ENCODE results near the gene EFCAB8.

Gene EFCAB8

GRCh38 chr20:32858701-32859372 is at the start of gene EFCAB8:
EFCAB8 (plus strand) TSS chr20:32858923; CDS start chr20:32863793, 4,870 bp downstream.
- no peak for TF ChIP-seq JUND (IDR thresholded peaks at IDR 0.05; ENCODE audit: low read depth)
- in situ Hi-C loops (cut with HindIII; ENCODE audit: low pct_unique_long_range_greater_than_20kb, low sequenced_read_pairs) = no loop called here
- no peak for DNase-seq (ENCODE audit: low read depth in 1 of 2, low spot score in 1 of 2)

GRCh38 chr20:32809907-32810306 is 48.8 kb upstream of the EFCAB8 start:
- TF ChIP-seq JUND (IDR thresholded peaks at IDR 0.05; ENCODE audit: low read depth) = no peak
- DNase-seq (ENCODE audit: low read depth in 1 of 2, low spot score in 1 of 2) = no peak
- in situ Hi-C loops (cut with HindIII; ENCODE audit: low pct_unique_long_range_greater_than_20kb, low sequenced_read_pairs) = no loop called here

- TF ChIP-seq JUND (IDR thresholded peaks at IDR 0.05; ENCODE audit: low read depth) = no peak
- in situ Hi-C loops (cut with HindIII; ENCODE audit: low pct_unique_long_range_greater_than_20kb, low sequenced_read_pairs) = no loop called here
- no peak for DNase-seq (ENCODE audit: low read depth in 1 of 2, low spot score in 1 of 2)
Measured at GRCh38 chr20:32810941-32811340, 47.8 kb upstream of the EFCAB8 start.

GRCh38 chr20:32811886-32812285 is 46.8 kb upstream of the EFCAB8 start:
- no peak for DNase-seq (ENCODE audit: low read depth in 1 of 2, low spot score in 1 of 2)
- no peak for TF ChIP-seq JUND (IDR thresholded peaks at IDR 0.05; ENCODE audit: low read depth)
- in situ Hi-C loops (cut with HindIII; ENCODE audit: low pct_unique_long_range_greater_than_20kb, low sequenced_read_pairs) = no loop called here

- peak; percentile 46 to 47 for DNase-seq (ENCODE audit: low read depth in 1 of 2, low spot score in 1 of 2)
- in situ Hi-C loops (cut with HindIII; ENCODE audit: low pct_unique_long_range_greater_than_20kb, low sequenced_read_pairs) = no loop called here
- no peak for TF ChIP-seq JUND (IDR thresholded peaks at IDR 0.05; ENCODE audit: low read depth)
Measured at GRCh38 chr20:32819992-32820697, 38.6 kb upstream of the EFCAB8 start.

GRCh38 chr20:32820698-32821377 is 37.9 kb upstream of the EFCAB8 start:
- in situ Hi-C loops (cut with HindIII; ENCODE audit: low pct_unique_long_range_greater_than_20kb, low sequenced_read_pairs) = no loop called here
- DNase-seq (ENCODE audit: low read depth in 1 of 2, low spot score in 1 of 2) = no peak
- no peak for TF ChIP-seq JUND (IDR thresholded peaks at IDR 0.05; ENCODE audit: low read depth)

GRCh38 chr20:32822225-32822624 is 36.5 kb upstream of the EFCAB8 start:
- no peak for TF ChIP-seq JUND (IDR thresholded peaks at IDR 0.05; ENCODE audit: low read depth)
- in situ Hi-C loops (cut with HindIII; ENCODE audit: low pct_unique_long_range_greater_than_20kb, low sequenced_read_pairs) = no loop called here
- DNase-seq (ENCODE audit: low read depth in 1 of 2, low spot score in 1 of 2) = no peak

GRCh38 chr20:32823078-32823477 is 35.6 kb upstream of the EFCAB8 start:
- DNase-seq (ENCODE audit: low read depth in 1 of 2, low spot score in 1 of 2) = peak in 1 of 2 experiments; percentile 18
- no peak for TF ChIP-seq JUND (IDR thresholded peaks at IDR 0.05; ENCODE audit: low read depth)
- in situ Hi-C loops (cut with HindIII; ENCODE audit: low pct_unique_long_range_greater_than_20kb, low sequenced_read_pairs) = no loop called here

- no peak for DNase-seq (ENCODE audit: low read depth in 1 of 2, low spot score in 1 of 2)
- no peak for TF ChIP-seq JUND (IDR thresholded peaks at IDR 0.05; ENCODE audit: low read depth)
- in situ Hi-C loops (cut with HindIII; ENCODE audit: low pct_unique_long_range_greater_than_20kb, low sequenced_read_pairs) = no loop called here
Measured at GRCh38 chr20:32823737-32824588, 34.8 kb upstream of the EFCAB8 start.

- in situ Hi-C loops (cut with HindIII; ENCODE audit: low pct_unique_long_range_greater_than_20kb, low sequenced_read_pairs) = no loop called here
- no peak for DNase-seq (ENCODE audit: low read depth in 1 of 2, low spot score in 1 of 2)
- TF ChIP-seq JUND (IDR thresholded peaks at IDR 0.05; ENCODE audit: low read depth) = no peak
Measured at GRCh38 chr20:32828029-32828680, 30.6 kb upstream of the EFCAB8 start.

GRCh38 chr20:32829311-32830005 is 29.3 kb upstream of the EFCAB8 start:
- TF ChIP-seq JUND (IDR thresholded peaks at IDR 0.05; ENCODE audit: low read depth) = no peak
- in situ Hi-C loops (cut with HindIII; ENCODE audit: low pct_unique_long_range_greater_than_20kb, low sequenced_read_pairs) = no loop called here
- no peak for DNase-seq (ENCODE audit: low read depth in 1 of 2, low spot score in 1 of 2)
